H1 (cell line): ENCODE data around the gene KATNA1. TPM values are rescaled to one million over a fixed set of nuclear protein-coding genes. Genes with fewer than 3 reads are reported as not detected.

Experiments used
- CTCF ChIA-PET: fragments of 300-600 bp; sonication (Branson Sonifier 250); formaldehyde crosslinking; loops from one replicate; lab custom pipeline; 2021; ENCODE audit not compliant: partially characterized antibody; lab: Charles Lee
- POLR2A ChIA-PET: fragments of 300-600 bp; sonication (Branson Sonifier 250); formaldehyde crosslinking; loops from one replicate; lab custom pipeline; 2021; ENCODE audit warnings: inconsistent platforms; ENCODE audit not compliant: partially characterized antibody; lab: Charles Lee
- DNase-seq, 2 experiments: peaks; one replicate each; pipeline versions ENCODE4 v3.0.0 to v3.0.0-alpha.2; 2010 to 2022; ENCODE audit warnings: low spot score in 2 of 2, low read depth in 1 of 2, mixed read lengths in 1 of 2
- FAIRE-seq: peaks from 2 replicates; lab custom pipeline; 2011; peaks lifted over from hg19 to GRCh38; lab: Jason Lieb, UNC
- H2AFZ ChIP-seq: 2 replicates; pipeline ENCODE4 v1.8.1; 2012; ENCODE audit warnings: low read length, inconsistent platforms
- H2AK5ac ChIP-seq: 2 replicates; pipeline ENCODE4 v1.6.1; 2013; ENCODE audit warnings: low read depth, low read length
- H2BK120ac ChIP-seq: replicated peaks from 2 replicates; pipeline ENCODE3; 2013; ENCODE audit warnings: low read depth, low read length, inconsistent platforms
- H2BK12ac ChIP-seq: 2 replicates; pipeline ENCODE4 v1.6.1; 2013; ENCODE audit warnings: low read depth, low read length
- H2BK15ac ChIP-seq: 2 replicates; pipeline ENCODE4 v1.6.1; 2013; ENCODE audit warnings: low read length
- H2BK20ac ChIP-seq: 2 replicates; pipeline ENCODE4 v1.6.1; 2013; ENCODE audit warnings: low read length
- H2BK5ac ChIP-seq: 2 replicates; pipeline ENCODE4 v1.6.1; 2013; ENCODE audit warnings: low read depth, low read length
- H3K14ac ChIP-seq: 2 replicates; pipeline ENCODE4 v1.6.1; 2013; ENCODE audit warnings: inconsistent platforms; ENCODE audit not compliant: insufficient read length
- H3K18ac ChIP-seq: 2 replicates; pipeline ENCODE4 v1.6.1; 2013; ENCODE audit warnings: low read length; ENCODE audit errors: extremely low read depth
- H3K23ac ChIP-seq: 2 replicates; pipeline ENCODE4 v1.6.1; 2013; ENCODE audit warnings: inconsistent platforms; ENCODE audit not compliant: insufficient read length
- H3K23me2 ChIP-seq: 2 replicates; pipeline ENCODE4 v1.6.1; 2013; ENCODE audit warnings: low read depth, low read length
- H3K27ac ChIP-seq: 2 replicates; pipeline ENCODE4 v1.6.1; 2011; ENCODE audit warnings: low read depth, low read length, inconsistent platforms
- H3K27me3 ChIP-seq, 4 experiments: replicated peaks in 1 of 4; 1 replicate in 1 of 4; 2 replicates in 3 of 4; pipeline versions ENCODE4 v1.6.1 to v1.8.1; 2011 to 2013; ENCODE audit warnings: low read length in 3 of 4, mild to moderate bottlenecking in 3 of 4, inconsistent platforms in 2 of 4, mixed read lengths in 2 of 4, moderate library complexity in 1 of 4; ENCODE audit not compliant: control insufficient read depth in 3 of 4, insufficient read depth in 3 of 4; ENCODE audit errors: extremely low read depth in 1 of 4
- H3K36me3 ChIP-seq, 4 experiments: 2 replicates each; pipeline versions ENCODE4 v1.6.1 to v1.8.1; 2011 to 2013; ENCODE audit warnings: mild to moderate bottlenecking in 4 of 4, low read length in 3 of 4, moderate library complexity in 2 of 4, control low read depth in 1 of 4, inconsistent platforms in 1 of 4; ENCODE audit not compliant: insufficient read depth in 4 of 4, control insufficient read depth in 2 of 4
- H3K4ac ChIP-seq: replicated peaks from 2 replicates; pipeline ENCODE3; 2013; ENCODE audit warnings: low read length, low read depth, mixed read lengths, inconsistent platforms; ENCODE audit not compliant: insufficient read length
- H3K4me1 ChIP-seq, 4 experiments: replicated peaks in 1 of 4; 1 replicate in 1 of 4; 2 replicates in 3 of 4; pipeline versions ENCODE4 v1.6.1 to v1.8.1; 2011 to 2013; ENCODE audit warnings: low read length in 3 of 4, inconsistent platforms in 2 of 4, mixed read lengths in 1 of 4; ENCODE audit not compliant: insufficient read depth in 4 of 4, control insufficient read depth in 3 of 4
- H3K4me2 ChIP-seq, 2 experiments: 2 replicates each; pipeline versions ENCODE4 v1.6.1 to v1.8.1; 2011 to 2013; ENCODE audit warnings: low read depth in 2 of 2, low read length in 2 of 2, control low read depth in 1 of 2, inconsistent platforms in 1 of 2, mild to moderate bottlenecking in 1 of 2; ENCODE audit not compliant: insufficient read depth in 1 of 2
- H3K4me3 ChIP-seq, 4 experiments: fragments of 200-600, 300-600 bp in 1 of 4; sonication (generic), shearing (Covaris generic), sonication (Bioruptor Twin) in 1 of 4; 2 replicates each; pipeline versions ENCODE4 v1.5.1 to v1.8.1; 2011 to 2016; ENCODE audit warnings: low read length in 4 of 4, low read depth in 3 of 4, control low read depth in 2 of 4, inconsistent platforms in 2 of 4, mild to moderate bottlenecking in 2 of 4, mixed read lengths in 1 of 4, moderate library complexity in 1 of 4; ENCODE audit not compliant: insufficient read depth in 2 of 4; ENCODE audit errors: extremely low read depth in 1 of 4
- H3K56ac ChIP-seq: replicated peaks from 2 replicates; pipeline ENCODE3; 2013; ENCODE audit warnings: low read depth, mild to moderate bottlenecking, mixed read lengths, low read length, inconsistent platforms; ENCODE audit not compliant: insufficient read length
- H3K79me1 ChIP-seq: 2 replicates; pipeline ENCODE4 v1.6.1; 2013; ENCODE audit warnings: low read depth, low read length, control low read depth
- H3K79me2 ChIP-seq, 2 experiments: 2 replicates each; pipeline versions ENCODE4 v1.6.1 to v1.8.1; 2012 to 2013; ENCODE audit warnings: low read length in 2 of 2, mild to moderate bottlenecking in 2 of 2, inconsistent platforms in 1 of 2; ENCODE audit not compliant: insufficient read depth in 2 of 2, control insufficient read depth in 1 of 2
- H3K9ac ChIP-seq, 4 experiments: replicated peaks in 1 of 4; 1 replicate in 1 of 4; 2 replicates in 3 of 4; pipeline versions ENCODE4 v1.6.1 to v1.8.1; 2011 to 2013; ENCODE audit warnings: low read depth in 3 of 4, low read length in 3 of 4, control low read depth in 2 of 4, mild to moderate bottlenecking in 2 of 4, moderate library complexity in 2 of 4, inconsistent platforms in 1 of 4; ENCODE audit errors: extremely low read depth in 1 of 4
- H3K9me3 ChIP-seq, 2 experiments: 2 replicates each; pipeline versions ENCODE4 v1.6.1 to v1.8.1; 2012 to 2013; ENCODE audit warnings: mild to moderate bottlenecking in 2 of 2, moderate library complexity in 2 of 2, control low read depth in 1 of 2, inconsistent platforms in 1 of 2, low read depth in 1 of 2, low read length in 1 of 2, mixed read lengths in 1 of 2; ENCODE audit not compliant: insufficient read depth in 2 of 2
- H4K20me1 ChIP-seq, 2 experiments: replicated peaks in 1 of 2; 2 replicates each; pipeline versions ENCODE3 to v1.8.1; 2011 to 2013; ENCODE audit warnings: inconsistent platforms in 2 of 2, low read length in 2 of 2, mild to moderate bottlenecking in 1 of 2; ENCODE audit not compliant: insufficient read depth in 2 of 2, control insufficient read depth in 1 of 2
- H4K5ac ChIP-seq: 2 replicates; pipeline ENCODE4 v1.6.1; 2013; ENCODE audit warnings: low read length, low read depth, mixed read lengths, inconsistent platforms; ENCODE audit not compliant: insufficient read length
- H4K8ac ChIP-seq: 2 replicates; pipeline ENCODE4 v1.8.0; 2013; ENCODE audit warnings: mild to moderate bottlenecking, moderate library complexity, low read length, inconsistent platforms; ENCODE audit not compliant: insufficient read depth; ENCODE audit errors: extremely low read depth
- H4K91ac ChIP-seq: replicated peaks from 2 replicates; pipeline ENCODE3; 2013; ENCODE audit warnings: low read length, mixed read lengths, inconsistent platforms; ENCODE audit not compliant: insufficient read length
- CBX8 ChIP-seq: fragments of 300-800, 300-1000 bp; sonication (generic); IDR thresholded peaks from 2 replicates; pipeline ENCODE4 v1.7.1; 2016; ENCODE audit warnings: low read depth, low read length, borderline replicate concordance
- E2F6 ChIP-seq: IDR thresholded peaks from 2 replicates; pipeline ENCODE4 v1.6.1; 2012; ENCODE audit warnings: inconsistent platforms
- HDAC6 ChIP-seq: IDR thresholded peaks from one replicate; pipeline ENCODE4 v1.7.1; 2012; ENCODE audit warnings: low read depth, mild to moderate bottlenecking, inconsistent platforms, low read length, moderate library complexity
- NRF1 ChIP-seq: IDR thresholded peaks from 2 replicates; pipeline ENCODE4 v1.6.1; 2011; ENCODE audit warnings: mild to moderate bottlenecking, low read depth, low read length, improper control_type of control experiment
- PHF8 ChIP-seq: fragments of 200-600 bp; sonication (generic); conservative IDR thresholded peaks from 2 replicates; pipeline ENCODE4 v1.7.1; 2012; ENCODE audit warnings: low read depth, mild to moderate bottlenecking, inconsistent platforms, low read length, moderate library complexity
- POLR2A ChIP-seq, 2 experiments: IDR thresholded peaks; 1 replicate in 1 of 2; 2 replicates in 1 of 2; pipeline ENCODE4 v1.6.1; 2011; ENCODE audit warnings: low read depth in 2 of 2, low read length in 2 of 2, mild to moderate bottlenecking in 2 of 2; ENCODE audit errors: control extremely low read depth in 1 of 2
- POLR2AphosphoS5 ChIP-seq: IDR thresholded peaks from 2 replicates; pipeline ENCODE4 v1.6.1; 2011; ENCODE audit warnings: low read depth, low read length
- RAD21 ChIP-seq, 2 experiments: IDR thresholded peaks in 1 of 2; conservative IDR thresholded peaks in 1 of 2; 2 replicates each; pipeline ENCODE4 v1.6.1; 2011; ENCODE audit warnings: low read depth in 2 of 2, low read length in 2 of 2, improper control_type of control experiment in 1 of 2, inconsistent platforms in 1 of 2, mild to moderate bottlenecking in 1 of 2, moderate library complexity in 1 of 2
- SAP30 ChIP-seq: fragments of 300-600 bp; sonication (generic); IDR thresholded peaks from 2 replicates; pipeline ENCODE4 v1.7.1; 2012; ENCODE audit warnings: low read length, moderate library complexity, mild to moderate bottlenecking, inconsistent platforms; ENCODE audit not compliant: insufficient read depth, insufficient replicate concordance
- SRF ChIP-seq: IDR thresholded peaks from 2 replicates; pipeline ENCODE4 v1.6.1; 2011; ENCODE audit warnings: mild to moderate bottlenecking, low read depth, low read length, moderate library complexity
- SUZ12 ChIP-seq: fragments of 200-600 bp; sonication (generic); IDR thresholded peaks from 2 replicates; pipeline ENCODE4 v1.6.1; 2012; ENCODE audit warnings: mild to moderate bottlenecking, inconsistent platforms, low read length, moderate library complexity, mixed read lengths
- YY1 ChIP-seq: IDR thresholded peaks from 2 replicates; pipeline ENCODE4 v1.6.1; 2011; ENCODE audit warnings: low read depth, mild to moderate bottlenecking, low read length
- WGBS, 2 experiments: shearing (Covaris generic) in 1 of 2; methylation state at CpG; one replicate each; pipeline versions ENCODE4 v1.1.6 to v1.1.7; 2013 to 2015; ENCODE audit warnings: low lambda C conversion rate in 2 of 2, mixed read lengths in 2 of 2, inconsistent platforms in 1 of 2, low coverage in 1 of 2, missing lambda C conversion rate in 1 of 2; ENCODE audit not compliant: insufficient replicate concordance in 2 of 2, insufficient coverage in 1 of 2, insufficient read length in 1 of 2; ENCODE audit errors: extremely low coverage in 1 of 2, missing lambda C conversion rate in 1 of 2; 5-methylcytosine and 5-hydroxymethylcytosine counted together
- polyA plus RNA-seq, 7 experiments: library from polyadenylated mRNA; depleted of rRNA in 3 of 7; stranded (reverse) in 5 of 7; unstranded in 2 of 7; fragments of >200 nt in 5 of 7; fragments of 200-250 nt in 2 of 7; gene quantifications; 1 replicate in 5 of 7; 2 replicates in 1 of 7; 4 replicates in 1 of 7; pipeline versions ENCODE4 v1.2.1 to v1.2.3, GENCODE V29; 2011 to 2013; ENCODE audit warnings: missing spikeins in 2 of 7, mixed read lengths in 2 of 7
- total RNA-seq: library from RNA; stranded (reverse); fragmentation: NEBNext Ultra II Directional; extraction: Animal tissue kit (Norgen Biotek cat#: 25700); gene quantifications from 2 replicates; pipeline ENCODE4 v1.2.1, GENCODE V29; 2021

The KATNA1 gene
- total and polyA plus RNA-seq, 2 of the 8 experiments (the other 6 are each of a cell fraction or from before 2014, with no cell fraction given), result 7.6 to 20.3 TPM

DNA sequence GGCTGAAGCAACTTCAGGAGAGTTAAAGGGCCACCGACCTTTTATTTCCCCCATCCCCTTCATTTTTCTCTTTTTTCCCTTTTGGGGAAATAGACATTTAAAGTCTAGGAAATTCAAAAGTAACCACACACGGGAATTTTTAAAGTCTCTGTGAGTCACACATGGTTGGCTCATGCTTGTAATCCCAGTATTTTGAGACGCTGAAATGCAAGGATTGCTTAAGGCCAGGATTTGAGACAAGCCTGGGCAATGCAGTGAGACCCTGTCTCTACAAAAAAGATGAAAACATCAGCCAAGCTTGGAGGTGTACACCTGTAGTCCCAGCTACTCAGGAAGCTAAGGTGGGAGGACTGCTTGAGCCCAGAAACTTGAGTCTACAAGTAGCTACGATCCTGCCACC is 34.2 kb downstream of the KATNA1 start:
- H3K36me3 ChIP-seq, result no peaks in the 10 kb centered on the region
- WGBS, 2 experiments, result 90% methylated on average over 4 of the region's 4 CpGs; no CpG with 5 or more reads in 1 of the 2 experiments
- H2BK12ac ChIP-seq, result no peak overlapping the region
- H3K4ac ChIP-seq, result no peak overlapping the region
- H4K5ac ChIP-seq, result no peak overlapping the region
- CTCF ChIA-PET, result interaction anchor here (0.6 kb wide), 2 partner anchors 20 to 101 kb away, joined by 3 to 5 read pairs; no protein-coding TSS in a partner anchor
- H4K8ac ChIP-seq, result no peak overlapping the region
- no peak overlapping the region for H2AK5ac ChIP-seq
- H4K20me1 ChIP-seq, result no peaks in the 10 kb centered on the region
- H3K18ac ChIP-seq, result no peak overlapping the region
- H3K79me1 ChIP-seq, result no peaks in the 10 kb centered on the region
- H3K56ac ChIP-seq, result no peak overlapping the region
- H3K9me3 ChIP-seq, result 0 out of 4 replicates have a peak, but pooled peaks cover 0 to 3% of the 10 kb centered on the region in 2 experiments
- no peak overlapping the region for H2AFZ ChIP-seq
- H3K23me2 ChIP-seq, result no peaks in the 10 kb centered on the region
- H2BK15ac ChIP-seq, result no peak overlapping the region
- no peak overlapping the region for H4K91ac ChIP-seq
- H3K4me1 ChIP-seq, result no peaks in the 10 kb centered on the region
- no peak overlapping the region for H3K4me2 ChIP-seq
- POLR2A ChIA-PET, result no interaction called here
- no peak for TF ChIP-seq NRF1
- no peak for TF ChIP-seq E2F6
- TF ChIP-seq SRF, result no peak
- TF ChIP-seq YY1, result no peak
- TF ChIP-seq HDAC6, result no peak
- no peak for TF ChIP-seq RAD21 (IDR thresholded peaks at IDR 0.05 in 1 of 2, conservative IDR thresholded peaks at IDR 0.05 in 1 of 2; ENCODE audit: low read depth in 2 of 2, low read length in 2 of 2)
- no peak for TF ChIP-seq POLR2A (IDR thresholded peaks at IDR 0.05; ENCODE audit: control extremely low read depth in 1 of 2, low read depth in 2 of 2, low read length in 2 of 2)
- TF ChIP-seq SAP30, result no peak
- no peak for TF ChIP-seq SUZ12
- TF ChIP-seq PHF8, result no peak
- no peak for TF ChIP-seq CBX8
- TF ChIP-seq POLR2AphosphoS5, result no peak
- no peak overlapping the region for H3K14ac ChIP-seq
- no peak overlapping the region for H3K4me3 ChIP-seq
- no peak overlapping the region for H2BK120ac ChIP-seq
- FAIRE-seq (no peak), DNase-seq (no peak)
- H3K23ac ChIP-seq, result no peak overlapping the region
- no peak overlapping the region for H2BK20ac ChIP-seq
- no peak overlapping the region for H3K9ac ChIP-seq
- no peak overlapping the region for H3K27ac ChIP-seq
- H3K79me2 ChIP-seq, result no peaks in the 10 kb centered on the region
- no peak overlapping the region for H2BK5ac ChIP-seq
- H3K27me3 ChIP-seq, result no peaks in the 10 kb centered on the region
